GM21723 (cell line): ENCODE measurements around the gene EXOC3L4.
"Not testable (repeated sequence)": the region's sequence is repeated elsewhere in the genome, so short reads cannot be mapped to it uniquely, and the experiment has no call there.

Experiments
- ATAC-seq: cut with Tn5 transposase; IDR thresholded peaks from one replicate; pipeline ENCODE4 v1.9.1; 2021; ENCODE audit warnings: mild to moderate bottlenecking, moderate library complexity; ENCODE audit not compliant: unreplicated experiment

EXOC3L4 gene

DNA sequence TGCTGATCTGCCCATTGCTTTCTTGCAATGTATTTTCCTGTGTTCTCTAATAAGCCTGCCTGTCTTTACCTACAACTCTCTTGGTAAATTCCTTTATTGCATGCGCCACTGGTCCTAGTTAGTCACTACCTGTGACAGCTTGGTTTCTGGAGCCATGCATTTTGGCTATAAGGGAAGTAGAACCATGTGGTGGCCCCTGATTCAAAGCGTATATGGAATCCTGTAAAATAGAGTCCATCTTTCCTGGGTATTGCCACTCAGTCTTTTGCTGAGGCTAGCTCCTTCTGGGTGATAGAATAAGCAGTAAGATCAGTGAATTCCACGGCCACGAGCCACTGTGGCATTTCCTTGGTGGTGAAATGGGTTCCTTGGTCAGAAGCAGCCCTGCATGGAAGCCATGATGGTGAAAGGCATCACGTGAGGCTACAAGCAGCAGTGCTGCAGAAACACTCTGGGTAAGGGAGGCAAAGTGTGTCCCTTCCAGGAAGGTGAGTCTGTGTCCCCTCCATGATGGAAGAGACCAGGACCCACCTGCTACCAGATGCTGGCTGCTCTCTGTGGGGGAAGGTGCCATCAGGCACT is 48.3 kb downstream of the EXOC3L4 start:
- no peak for ATAC-seq

DNA sequence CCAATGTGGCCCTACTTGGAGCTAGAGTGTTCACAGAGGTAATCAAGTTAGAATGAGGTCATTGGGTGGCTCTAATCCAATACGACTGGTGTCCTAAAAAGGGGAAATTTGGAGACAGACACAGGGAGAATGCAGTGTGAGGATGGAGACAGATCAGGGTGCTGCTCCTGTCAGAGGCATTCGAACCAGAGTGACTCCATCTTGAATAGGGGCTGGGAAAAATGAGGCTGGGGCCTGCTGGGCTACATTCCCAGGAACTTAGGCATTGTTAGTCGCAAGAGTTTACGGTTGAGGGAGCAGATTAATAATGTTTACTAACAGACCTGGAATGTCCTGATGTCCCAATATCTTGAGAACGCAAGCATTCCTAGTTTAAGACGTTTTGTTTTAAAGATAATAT is 49.0 kb downstream of the EXOC3L4 start:
- ATAC-seq = no peak

DNA sequence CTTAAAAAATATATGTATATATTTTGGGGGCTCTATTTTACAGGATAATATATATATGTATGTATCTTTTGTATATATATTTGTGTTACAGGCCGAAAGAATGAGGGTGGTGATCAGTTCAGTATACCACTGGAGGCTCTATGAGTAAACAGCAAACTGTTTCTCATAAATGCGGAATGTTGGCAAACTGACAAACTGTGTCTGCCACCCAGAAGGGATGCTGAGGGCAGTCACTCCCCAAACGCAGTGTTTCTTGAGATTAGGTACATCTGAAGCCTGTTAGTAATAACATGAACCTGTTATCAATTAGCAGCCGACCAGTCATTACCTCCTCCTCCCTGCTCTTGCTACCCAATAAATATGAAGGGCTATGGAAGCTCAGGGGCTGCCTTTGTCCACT is 49.6 kb downstream of the EXOC3L4 start:
- ATAC-seq = no peak

DNA sequence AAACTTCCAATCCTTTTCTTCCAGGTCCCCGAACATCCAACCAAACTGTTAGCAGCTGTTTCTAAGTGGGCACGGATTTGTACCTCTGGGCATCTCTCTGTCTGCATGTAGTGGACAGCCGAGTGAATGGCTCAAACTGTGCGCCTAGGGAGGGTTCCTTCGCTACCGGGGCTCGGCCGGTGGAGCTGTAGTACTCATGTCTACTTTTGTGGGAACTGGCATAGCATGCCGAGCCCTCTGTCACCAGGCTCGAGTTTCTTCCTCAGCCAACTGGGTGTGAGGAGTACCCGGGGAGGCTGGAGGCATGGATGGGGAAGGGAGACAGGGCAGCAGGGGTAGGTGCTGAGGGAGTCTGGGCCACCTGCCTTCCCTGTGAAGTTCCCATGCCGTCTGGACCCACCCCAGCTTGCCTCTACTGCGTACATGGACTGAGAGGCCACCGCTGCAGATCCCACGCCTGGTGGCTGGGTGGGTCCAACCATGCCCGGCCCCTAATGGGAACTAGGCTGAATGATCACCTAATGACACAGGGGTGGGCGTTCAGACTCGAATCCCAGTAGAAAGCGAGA is 51.7 kb downstream of the EXOC3L4 start:
- no peak for ATAC-seq

DNA sequence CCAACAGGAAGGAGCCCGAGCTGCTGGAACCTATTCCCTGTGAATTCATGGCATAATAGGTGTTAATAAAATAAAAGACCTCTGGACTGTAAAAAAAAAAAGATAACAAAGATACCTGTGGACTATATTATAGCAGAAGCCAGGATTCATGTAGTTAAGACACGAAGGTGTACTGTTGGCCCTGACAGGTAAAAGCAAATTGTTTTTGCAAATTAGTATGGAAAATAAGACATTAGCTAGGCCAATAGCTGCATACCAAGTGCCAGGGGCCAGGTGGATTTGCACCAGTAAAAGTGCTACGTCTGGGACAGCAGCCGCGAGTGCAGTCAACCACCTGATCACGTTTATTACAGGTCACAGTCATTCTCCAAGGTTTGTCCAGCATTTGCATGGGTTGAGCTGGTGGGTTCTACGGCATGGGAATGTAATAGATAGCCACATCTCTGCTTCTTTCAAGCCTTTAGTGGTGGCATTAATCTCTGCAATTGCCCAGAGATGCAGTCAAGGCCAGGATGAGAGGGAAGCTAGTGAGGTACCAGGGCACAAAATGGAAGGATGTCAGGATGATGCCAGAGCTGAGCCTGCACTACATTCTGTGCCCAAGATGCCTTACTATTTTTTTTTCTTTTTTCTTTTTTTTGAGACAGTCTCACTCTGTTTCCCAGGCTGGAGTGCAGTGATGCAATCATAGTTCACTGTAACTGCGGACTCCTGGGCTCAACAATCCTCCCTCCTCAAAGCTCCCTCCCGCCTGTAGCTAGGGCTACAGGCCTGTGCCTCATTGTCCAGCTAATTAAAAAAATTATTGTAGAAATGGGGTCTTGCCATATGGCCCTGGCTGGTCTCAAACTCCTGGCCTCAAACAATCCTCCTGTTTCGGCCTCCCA is 55.1 kb downstream of the EXOC3L4 start:
- no peak for ATAC-seq

DNA sequence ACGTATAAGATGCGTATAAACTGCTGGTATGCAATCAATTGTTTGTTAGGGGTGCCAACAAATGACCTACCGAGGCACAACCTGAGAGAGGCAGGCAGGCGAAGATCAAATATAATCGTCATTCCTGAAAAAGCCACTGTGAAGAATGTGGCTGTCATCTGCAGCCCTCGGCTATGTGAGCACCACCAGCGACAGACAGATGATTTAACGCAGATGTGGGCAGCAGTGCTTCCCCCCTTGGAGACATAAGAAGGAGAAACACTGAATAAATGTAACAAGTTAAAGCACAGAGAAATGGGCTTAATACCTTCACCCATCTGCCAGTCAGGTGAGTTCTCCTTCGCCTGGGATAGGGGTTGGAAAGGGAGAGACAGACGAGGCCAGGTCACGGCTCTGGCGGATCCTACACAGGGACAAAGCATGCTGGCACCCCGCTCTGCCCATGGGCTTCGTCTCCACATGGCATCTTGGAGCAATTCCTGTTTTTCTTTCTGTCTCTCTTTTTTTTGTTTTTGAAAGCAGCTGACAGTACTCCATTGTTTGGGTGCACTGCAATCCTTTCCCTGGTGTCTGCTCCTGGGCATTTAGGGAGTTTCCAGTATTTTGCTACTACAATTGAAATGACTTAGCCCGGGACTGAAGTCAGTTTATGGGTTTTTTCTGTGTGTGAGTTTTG is 56.9 kb downstream of the EXOC3L4 start:
- ATAC-seq = no peak

DNA sequence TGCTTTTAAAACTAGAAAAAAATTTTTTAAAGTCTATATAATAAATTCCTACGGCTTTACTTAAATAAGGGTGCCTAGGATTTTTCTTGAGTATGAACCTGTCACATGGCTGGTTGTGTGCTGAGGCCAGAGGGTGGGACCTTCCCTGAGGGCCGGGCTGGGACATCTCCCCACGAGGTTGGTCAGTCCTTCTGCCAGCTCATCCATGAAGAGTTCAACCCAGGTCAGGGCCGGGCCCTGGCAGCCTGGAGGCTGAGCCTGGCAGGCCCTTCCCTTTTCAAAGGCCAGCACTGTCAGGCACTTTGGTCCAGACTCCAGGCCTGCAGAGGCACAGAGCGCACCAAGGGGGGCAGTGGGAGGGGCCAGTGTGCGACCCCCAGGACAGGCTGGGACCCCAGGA is 60.5 kb downstream of the EXOC3L4 start:
- ATAC-seq = no peak

DNA sequence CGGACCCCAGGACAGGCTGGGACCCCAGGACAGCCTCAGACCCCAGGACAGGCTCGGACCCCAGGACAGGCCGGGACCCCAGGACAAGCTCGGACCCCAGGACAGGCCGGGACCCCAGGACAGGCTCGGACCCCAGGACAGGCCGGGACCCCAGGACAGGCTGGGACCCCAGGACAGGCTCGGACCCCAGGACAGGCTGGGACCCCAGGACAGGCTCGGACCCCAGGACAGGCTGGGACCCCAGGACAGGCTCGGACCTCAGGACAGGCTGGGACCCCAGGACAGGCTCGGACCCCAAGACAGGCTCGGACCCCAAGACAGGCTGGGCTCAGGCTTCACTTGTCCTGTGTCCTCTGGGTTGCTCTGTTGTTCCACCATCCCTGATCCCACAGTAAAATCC is 60.9 kb downstream of the EXOC3L4 start:
- ATAC-seq = not testable (repeated sequence)

DNA sequence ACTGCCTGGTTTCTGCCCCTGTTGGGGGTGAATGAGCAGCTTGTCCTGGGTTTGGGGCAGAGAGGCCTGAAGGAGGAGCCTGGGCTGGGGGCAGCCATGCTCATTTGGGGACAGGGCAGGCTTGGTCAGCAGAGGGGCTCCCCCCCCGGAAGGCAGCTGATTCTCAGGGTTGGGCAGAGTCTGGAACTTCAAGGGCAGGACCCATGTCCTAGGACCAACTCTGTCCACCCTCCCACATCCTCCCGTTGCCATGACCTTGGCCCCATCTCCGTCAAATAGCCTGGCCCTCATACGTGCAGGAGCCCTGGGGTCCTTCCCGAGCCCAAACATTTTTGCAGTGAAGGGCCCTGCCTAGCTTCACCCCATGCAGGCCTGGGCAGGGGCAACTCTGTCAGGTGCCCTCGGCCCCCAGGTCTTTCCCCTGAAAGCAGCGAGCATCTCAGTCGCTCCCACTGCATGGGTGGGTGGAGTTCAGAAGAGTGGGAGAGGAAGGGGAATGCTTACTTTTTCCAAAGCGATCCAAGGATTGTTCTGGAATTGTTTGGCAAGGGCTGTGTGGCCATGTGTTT is 61.4 kb downstream of the EXOC3L4 start:
- ATAC-seq = no peak

DNA sequence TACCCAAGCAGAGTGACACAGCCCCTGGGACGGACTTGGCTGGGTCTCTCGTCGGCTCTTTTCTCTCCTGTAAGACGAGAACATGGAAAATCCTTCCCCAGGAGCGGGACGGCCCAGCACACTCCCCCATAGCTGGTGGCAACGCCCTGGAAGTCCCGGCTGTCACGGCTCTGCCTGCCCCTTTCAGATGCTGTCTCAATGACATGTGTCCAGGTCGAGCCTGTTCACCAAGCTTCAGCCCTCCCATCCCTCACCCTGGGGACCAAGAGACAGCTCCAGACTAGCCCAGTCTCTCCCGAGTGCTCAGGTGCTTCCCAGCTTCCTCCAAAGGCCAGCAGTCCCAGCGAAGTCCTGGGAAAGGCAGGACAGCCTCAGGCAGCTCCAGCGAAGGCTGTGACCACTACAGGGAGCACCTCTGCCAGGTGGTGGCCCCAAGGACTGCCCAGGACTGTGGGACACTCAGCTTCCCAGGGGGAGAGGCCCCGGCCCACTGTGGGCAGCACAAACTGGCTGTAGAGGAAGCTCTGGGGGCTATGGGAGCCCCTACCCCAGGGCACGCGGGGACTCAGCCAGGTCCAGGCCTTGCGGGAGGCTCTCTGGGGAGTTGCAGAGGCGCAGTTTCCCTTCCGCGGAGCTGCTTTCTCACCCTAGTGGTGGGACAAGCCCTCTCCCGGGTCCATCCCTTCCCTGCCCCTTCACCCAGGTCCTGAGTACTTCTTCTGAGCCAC is 62.3 kb downstream of the EXOC3L4 start:
- no peak for ATAC-seq

DNA sequence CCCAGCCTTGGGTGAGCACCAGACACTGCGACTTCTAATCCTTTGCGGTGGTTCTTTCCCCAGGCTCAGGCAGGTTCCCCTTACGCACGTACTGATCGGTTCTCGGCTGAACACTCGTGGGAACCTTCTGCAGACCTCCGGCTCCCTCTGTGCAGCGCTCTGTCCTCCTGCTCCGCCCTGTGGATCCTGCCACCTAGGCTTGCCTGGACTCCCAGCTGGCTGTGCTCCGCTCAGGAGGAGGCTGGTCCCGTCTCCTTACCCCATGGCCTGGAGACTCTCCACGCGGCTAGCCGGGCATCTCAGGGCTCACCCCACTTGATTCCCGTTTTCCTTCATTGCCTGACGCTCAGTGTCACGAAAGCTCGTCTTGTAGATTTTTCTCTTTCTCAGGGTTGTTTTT is 63.4 kb downstream of the EXOC3L4 start:
- no peak for ATAC-seq

DNA sequence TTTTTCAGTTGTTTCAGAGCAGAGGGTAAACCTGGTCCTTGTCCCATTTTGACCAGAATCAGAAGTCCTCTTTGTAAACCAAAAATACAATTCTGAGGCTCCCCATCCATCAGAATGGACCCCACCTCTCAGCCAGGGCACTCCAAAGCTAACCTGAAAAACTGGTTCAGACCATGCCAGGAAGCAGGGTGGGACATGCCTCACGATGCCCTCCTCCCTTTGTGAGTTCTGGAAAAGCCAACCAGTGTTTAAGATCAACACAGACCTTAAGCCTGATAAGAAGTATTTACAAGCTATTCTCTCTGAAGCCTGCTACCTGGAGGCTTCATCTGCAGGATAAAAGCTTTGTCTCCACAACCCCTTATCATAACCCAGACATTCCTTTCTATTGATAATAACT is 64.2 kb downstream of the EXOC3L4 start:
- ATAC-seq = no peak
